Measurements from ENCODE around the gene MTMR1. TPM values are rescaled to one million over a fixed set of nuclear protein-coding genes. Genes with fewer than 3 reads are reported as not detected.
A peak's percentile ranks its signal among the peaks of the same experiment; 100 is the strongest.

The MTMR1 gene
- total RNA-seq, 1 experiment from 2014 or later = 36.1 TPM

DNA sequence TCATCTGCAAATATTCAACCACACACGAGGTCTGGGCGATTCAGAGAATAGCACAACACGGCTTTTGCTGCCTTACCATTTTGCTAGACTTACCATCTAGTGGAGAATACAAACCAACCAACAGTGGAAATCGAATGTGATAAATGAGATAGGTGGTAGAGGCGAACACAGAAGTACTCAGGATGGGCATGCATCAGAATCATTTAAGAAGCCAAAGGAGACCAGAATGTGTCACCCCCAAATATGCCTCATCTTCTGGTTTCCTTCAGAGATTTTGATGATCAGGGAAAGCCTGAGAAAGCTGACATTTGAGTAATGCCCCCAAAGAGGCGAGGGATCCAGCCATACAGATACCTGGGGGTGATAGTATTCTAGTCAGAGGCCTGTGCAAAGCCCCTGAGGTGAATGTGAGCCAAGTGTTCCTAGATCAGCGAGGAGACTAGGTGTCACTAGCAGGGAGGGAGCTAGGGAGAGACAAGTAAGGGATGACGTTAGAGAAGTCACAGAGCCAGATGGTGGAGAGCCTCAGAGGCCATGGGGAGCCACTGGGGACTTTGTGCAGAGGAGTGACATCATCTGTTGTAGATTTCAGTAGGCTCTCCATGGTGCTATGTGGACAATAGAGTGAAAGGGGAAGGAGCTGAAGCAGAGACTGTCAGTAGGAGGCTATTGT lies 1.7 kb downstream of the MTMR1 start:
- H3K27ac ChIP-seq (ENCODE audit: low read length) = peak overlapping the region; percentile 88; the same call in 1 of the 2 replicates
- H3K27me3 ChIP-seq (ENCODE audit: control insufficient read depth, insufficient read depth, low read length) = no peaks in the 10 kb centered on the region
- ChIA-PET POLR2A (interaction anchor here (0.6 to 0.7 kb wide), 2 partner anchors 23 to 1178 kb away, joined by 3 read pairs; no protein-coding TSS in a partner anchor), CTCF (no interaction called here)
- TF ChIP-seq POLR2AphosphoS5 (IDR thresholded peaks at IDR 0.05; ENCODE audit: low read depth, low read length) (no peak), SIN3A (IDR thresholded peaks at IDR 0.05; ENCODE audit: borderline replicate concordance, insufficient read depth, low read depth, low read length) (no peak), TCF7L2 (IDR thresholded peaks at IDR 0.05; ENCODE audit: low read depth, low read length) (no peak)
- TF ChIP-seq, protein P1, sequence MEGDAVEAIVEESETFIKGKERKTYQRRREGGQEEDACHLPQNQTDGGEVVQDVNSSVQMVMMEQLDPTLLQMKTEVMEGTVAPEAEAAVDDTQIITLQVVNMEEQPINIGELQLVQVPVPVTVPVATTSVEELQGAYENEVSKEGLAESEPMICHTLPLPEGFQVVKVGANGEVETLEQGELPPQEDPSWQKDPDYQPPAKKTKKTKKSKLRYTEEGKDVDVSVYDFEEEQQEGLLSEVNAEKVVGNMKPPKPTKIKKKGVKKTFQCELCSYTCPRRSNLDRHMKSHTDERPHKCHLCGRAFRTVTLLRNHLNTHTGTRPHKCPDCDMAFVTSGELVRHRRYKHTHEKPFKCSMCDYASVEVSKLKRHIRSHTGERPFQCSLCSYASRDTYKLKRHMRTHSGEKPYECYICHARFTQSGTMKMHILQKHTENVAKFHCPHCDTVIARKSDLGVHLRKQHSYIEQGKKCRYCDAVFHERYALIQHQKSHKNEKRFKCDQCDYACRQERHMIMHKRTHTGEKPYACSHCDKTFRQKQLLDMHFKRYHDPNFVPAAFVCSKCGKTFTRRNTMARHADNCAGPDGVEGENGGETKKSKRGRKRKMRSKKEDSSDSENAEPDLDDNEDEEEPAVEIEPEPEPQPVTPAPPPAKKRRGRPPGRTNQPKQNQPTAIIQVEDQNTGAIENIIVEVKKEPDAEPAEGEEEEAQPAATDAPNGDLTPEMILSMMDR (IDR thresholded peaks at IDR 0.05) = no peak
- TF ChIP-seq, protein P2, sequence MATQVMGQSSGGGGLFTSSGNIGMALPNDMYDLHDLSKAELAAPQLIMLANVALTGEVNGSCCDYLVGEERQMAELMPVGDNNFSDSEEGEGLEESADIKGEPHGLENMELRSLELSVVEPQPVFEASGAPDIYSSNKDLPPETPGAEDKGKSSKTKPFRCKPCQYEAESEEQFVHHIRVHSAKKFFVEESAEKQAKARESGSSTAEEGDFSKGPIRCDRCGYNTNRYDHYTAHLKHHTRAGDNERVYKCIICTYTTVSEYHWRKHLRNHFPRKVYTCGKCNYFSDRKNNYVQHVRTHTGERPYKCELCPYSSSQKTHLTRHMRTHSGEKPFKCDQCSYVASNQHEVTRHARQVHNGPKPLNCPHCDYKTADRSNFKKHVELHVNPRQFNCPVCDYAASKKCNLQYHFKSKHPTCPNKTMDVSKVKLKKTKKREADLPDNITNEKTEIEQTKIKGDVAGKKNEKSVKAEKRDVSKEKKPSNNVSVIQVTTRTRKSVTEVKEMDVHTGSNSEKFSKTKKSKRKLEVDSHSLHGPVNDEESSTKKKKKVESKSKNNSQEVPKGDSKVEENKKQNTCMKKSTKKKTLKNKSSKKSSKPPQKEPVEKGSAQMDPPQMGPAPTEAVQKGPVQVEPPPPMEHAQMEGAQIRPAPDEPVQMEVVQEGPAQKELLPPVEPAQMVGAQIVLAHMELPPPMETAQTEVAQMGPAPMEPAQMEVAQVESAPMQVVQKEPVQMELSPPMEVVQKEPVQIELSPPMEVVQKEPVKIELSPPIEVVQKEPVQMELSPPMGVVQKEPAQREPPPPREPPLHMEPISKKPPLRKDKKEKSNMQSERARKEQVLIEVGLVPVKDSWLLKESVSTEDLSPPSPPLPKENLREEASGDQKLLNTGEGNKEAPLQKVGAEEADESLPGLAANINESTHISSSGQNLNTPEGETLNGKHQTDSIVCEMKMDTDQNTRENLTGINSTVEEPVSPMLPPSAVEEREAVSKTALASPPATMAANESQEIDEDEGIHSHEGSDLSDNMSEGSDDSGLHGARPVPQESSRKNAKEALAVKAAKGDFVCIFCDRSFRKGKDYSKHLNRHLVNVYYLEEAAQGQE (IDR thresholded peaks at IDR 0.05; ENCODE audit: insufficient read depth in 1 of 2, low read depth in 2 of 2, low read length in 1 of 2) = no peak
- H3K4me1 ChIP-seq (ENCODE audit: control insufficient read depth, insufficient read depth, low read length) = peaks cover 6% of the 10 kb centered on the region
- H3K4me3 ChIP-seq (ENCODE audit: low read depth in 2 of 2, low read length in 2 of 2) = peak overlapping the region in 1 of 2 experiments; percentile 82; a peak in 3 of 4 replicates
- intact Hi-C loops (cut with micrococcal nuclease; ENCODE audit: unreplicated experiment) (no loop called here), in situ Hi-C loops (cut with HindIII; ENCODE audit: low pct_unique_long_range_greater_than_20kb, low sequenced_read_pairs) (no loop called here)
- BruUV-seq (replicated peaks) = TSS peak; percentile 60
- DNase-seq (ENCODE audit: low read depth, low spot score) (no peak), ATAC-seq (no peak)
- H3K9me3 ChIP-seq (ENCODE audit: control insufficient read depth, insufficient read depth, low read depth, low read length) = no peaks in the 10 kb centered on the region; the same call in 1 of the 2 replicates
- H3K36me3 ChIP-seq (ENCODE audit: control insufficient read depth, insufficient read depth, low read length) = no peaks in the 10 kb centered on the region

DNA sequence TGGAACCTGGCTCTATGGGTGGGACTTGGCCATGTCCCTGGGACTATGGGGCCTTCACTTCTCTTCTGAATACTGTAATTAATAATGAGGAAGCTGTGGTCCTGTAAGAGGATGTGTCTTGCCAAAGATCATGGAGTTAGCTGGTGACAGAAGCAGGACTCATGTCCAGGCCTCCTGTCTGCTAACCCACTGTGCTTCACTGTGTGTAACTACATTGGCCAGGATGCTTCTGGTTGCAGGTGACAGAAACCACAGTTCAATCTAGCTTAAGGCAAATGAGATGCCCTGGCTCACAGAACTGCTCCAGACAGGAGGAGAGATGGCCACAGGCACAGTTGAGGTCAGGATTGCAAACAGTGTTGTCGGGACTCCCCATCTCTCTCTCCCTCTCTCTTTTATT lies 3.1 kb downstream of the MTMR1 start:
- DNase-seq (ENCODE audit: low read depth, low spot score) = no peak
- no TSS peak for BruUV-seq (replicated peaks)
- ATAC-seq = no peak
- H3K27ac ChIP-seq (ENCODE audit: low read length) = no peak overlapping the region
- TF ChIP-seq SIN3A (IDR thresholded peaks at IDR 0.05; ENCODE audit: borderline replicate concordance, insufficient read depth, low read depth, low read length) (no peak), TCF7L2 (IDR thresholded peaks at IDR 0.05; ENCODE audit: low read depth, low read length) (no peak), POLR2AphosphoS5 (IDR thresholded peaks at IDR 0.05; ENCODE audit: low read depth, low read length) (no peak)
- TF ChIP-seq, protein P2 (IDR thresholded peaks at IDR 0.05; ENCODE audit: insufficient read depth in 1 of 2, low read depth in 2 of 2, low read length in 1 of 2) = no peak
- TF ChIP-seq, protein P1 (IDR thresholded peaks at IDR 0.05) = no peak
- POLR2A ChIA-PET = no interaction called here
- H3K27me3 ChIP-seq (ENCODE audit: control insufficient read depth, insufficient read depth, low read length) = no peaks in the 10 kb centered on the region
- intact Hi-C loops (cut with micrococcal nuclease; ENCODE audit: unreplicated experiment) (no loop called here), in situ Hi-C loops (cut with HindIII; ENCODE audit: low pct_unique_long_range_greater_than_20kb, low sequenced_read_pairs) (no loop called here)
- H3K4me3 ChIP-seq (ENCODE audit: low read depth in 2 of 2, low read length in 2 of 2) = no peak overlapping the region
- CTCF ChIA-PET = interaction anchor here (0.6 kb wide), 1 partner anchor 21 kb away, joined by 7 read pairs; no protein-coding TSS in a partner anchor
- H3K4me1 ChIP-seq (ENCODE audit: control insufficient read depth, insufficient read depth, low read length) = peaks cover 6% of the 10 kb centered on the region
- H3K36me3 ChIP-seq (ENCODE audit: control insufficient read depth, insufficient read depth, low read length) = no peaks in the 10 kb centered on the region
- no peaks in the 10 kb centered on the region; the same call in 1 of the 2 replicates for H3K9me3 ChIP-seq (ENCODE audit: control insufficient read depth, insufficient read depth, low read depth, low read length)
